ENCODE measurements around the gene TGFBI.

The TGFBI gene

DNA sequence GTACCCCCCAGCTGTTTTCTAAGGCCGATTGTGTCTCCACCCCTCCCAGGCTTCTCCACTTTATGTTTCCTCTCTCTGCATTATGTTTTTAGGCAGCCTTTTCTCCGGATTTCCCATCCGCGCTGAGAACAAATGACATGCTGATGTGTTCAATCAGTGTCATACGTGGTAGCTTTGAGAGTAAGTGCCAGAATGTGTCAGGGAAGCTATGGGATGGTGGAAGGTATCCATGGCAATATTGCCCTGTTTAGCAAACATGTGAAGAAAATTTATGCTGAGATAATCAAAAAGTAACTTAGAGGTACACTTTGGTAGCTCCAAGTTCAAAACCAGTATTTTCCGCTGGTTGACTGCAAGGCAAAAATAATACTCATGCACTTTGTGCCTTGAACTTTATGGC lies 37.4 kb upstream of the TGFBI start:
- no peak overlapping the region for H3K4me2 ChIP-seq (ENCODE audit: low read length)
- H3K9ac ChIP-seq (ENCODE audit: low read length): no peak overlapping the region
- H2AFZ ChIP-seq (ENCODE audit: low read length): no peak overlapping the region
- H3K4me3 ChIP-seq (ENCODE audit: low read depth, low read length, poor library complexity, severe bottlenecking): no peak overlapping the region
- no peaks in the 10 kb centered on the region for H3F3A ChIP-seq (ENCODE audit: insufficient read depth, low read length)
- TF ChIP-seq, protein P1, sequence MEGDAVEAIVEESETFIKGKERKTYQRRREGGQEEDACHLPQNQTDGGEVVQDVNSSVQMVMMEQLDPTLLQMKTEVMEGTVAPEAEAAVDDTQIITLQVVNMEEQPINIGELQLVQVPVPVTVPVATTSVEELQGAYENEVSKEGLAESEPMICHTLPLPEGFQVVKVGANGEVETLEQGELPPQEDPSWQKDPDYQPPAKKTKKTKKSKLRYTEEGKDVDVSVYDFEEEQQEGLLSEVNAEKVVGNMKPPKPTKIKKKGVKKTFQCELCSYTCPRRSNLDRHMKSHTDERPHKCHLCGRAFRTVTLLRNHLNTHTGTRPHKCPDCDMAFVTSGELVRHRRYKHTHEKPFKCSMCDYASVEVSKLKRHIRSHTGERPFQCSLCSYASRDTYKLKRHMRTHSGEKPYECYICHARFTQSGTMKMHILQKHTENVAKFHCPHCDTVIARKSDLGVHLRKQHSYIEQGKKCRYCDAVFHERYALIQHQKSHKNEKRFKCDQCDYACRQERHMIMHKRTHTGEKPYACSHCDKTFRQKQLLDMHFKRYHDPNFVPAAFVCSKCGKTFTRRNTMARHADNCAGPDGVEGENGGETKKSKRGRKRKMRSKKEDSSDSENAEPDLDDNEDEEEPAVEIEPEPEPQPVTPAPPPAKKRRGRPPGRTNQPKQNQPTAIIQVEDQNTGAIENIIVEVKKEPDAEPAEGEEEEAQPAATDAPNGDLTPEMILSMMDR (IDR thresholded peaks at IDR 0.05; ENCODE audit: low read length): no peak
- TF ChIP-seq EZH2 (IDR thresholded peaks at IDR 0.05; ENCODE audit: borderline replicate concordance, low read length): no peak
- no peaks in the 10 kb centered on the region for H3K36me3 ChIP-seq (ENCODE audit: insufficient read depth, low read length)
- no peaks in the 10 kb centered on the region for H4K20me1 ChIP-seq (ENCODE audit: insufficient read depth, low read length)
- H3K27ac ChIP-seq (ENCODE audit: low read depth, low read length, poor library complexity, severe bottlenecking): no peak overlapping the region
- H3K9me2 ChIP-seq (ENCODE audit: low read depth, low read length): no peaks in the 10 kb centered on the region
- no peaks in the 10 kb centered on the region for H3K9me3 ChIP-seq (ENCODE audit: low read length)
- H3K27me3 ChIP-seq (ENCODE audit: insufficient read depth, low read length): no peaks in the 10 kb centered on the region
- H3K4me1 ChIP-seq (ENCODE audit: insufficient read depth, low read length, severe bottlenecking): no peaks in the 10 kb centered on the region
- H3K79me2 ChIP-seq (ENCODE audit: insufficient read depth, low read length): no peaks in the 10 kb centered on the region

DNA sequence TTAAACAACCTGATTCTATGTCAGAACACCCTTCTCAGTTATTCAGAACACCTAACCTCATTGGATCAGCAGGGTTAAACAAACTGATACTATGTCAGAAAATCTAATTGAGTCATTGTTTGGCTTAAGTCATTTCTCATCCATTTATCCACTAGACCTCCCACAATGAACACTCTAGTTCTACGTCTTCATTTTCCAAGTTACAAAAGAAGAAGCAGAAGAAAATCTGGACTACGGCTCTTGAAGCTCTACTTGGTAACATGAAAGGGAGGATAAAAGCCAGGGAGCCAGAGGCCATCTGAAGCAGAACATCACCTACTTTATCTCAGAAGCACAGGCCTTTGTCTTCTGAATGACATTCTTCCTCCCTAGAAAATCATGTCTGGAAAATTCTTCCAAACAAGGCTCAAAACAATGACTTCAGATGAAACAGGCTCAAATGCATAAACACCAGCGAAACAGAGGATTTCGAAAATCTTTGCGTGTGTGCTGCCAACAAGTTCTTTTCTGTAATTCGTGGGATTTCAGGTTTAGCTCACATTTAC lies 35.4 kb upstream of the TGFBI start:
- Histone ChIP-seq H3K79me2 (ENCODE audit: insufficient read depth, low read length) (no peaks in the 10 kb centered on the region), H4K20me1 (ENCODE audit: insufficient read depth, low read length) (no peaks in the 10 kb centered on the region), H3K4me1 (ENCODE audit: insufficient read depth, low read length, severe bottlenecking) (no peaks in the 10 kb centered on the region), H3K9me3 (ENCODE audit: low read length) (no peaks in the 10 kb centered on the region), H3K36me3 (ENCODE audit: insufficient read depth, low read length) (no peaks in the 10 kb centered on the region), H2AFZ (ENCODE audit: low read length) (no peak overlapping the region), H3F3A (ENCODE audit: insufficient read depth, low read length) (no peaks in the 10 kb centered on the region), H3K27ac (ENCODE audit: low read depth, low read length, poor library complexity, severe bottlenecking) (no peak overlapping the region), H3K27me3 (ENCODE audit: insufficient read depth, low read length) (no peaks in the 10 kb centered on the region), H3K4me2 (ENCODE audit: low read length) (no peak overlapping the region), H3K4me3 (ENCODE audit: low read depth, low read length, poor library complexity, severe bottlenecking) (no peak overlapping the region), H3K9ac (ENCODE audit: low read length) (no peak overlapping the region), H3K9me2 (ENCODE audit: low read depth, low read length) (no peaks in the 10 kb centered on the region)
- TF ChIP-seq EZH2 (IDR thresholded peaks at IDR 0.05; ENCODE audit: borderline replicate concordance, low read length): no peak
- TF ChIP-seq, protein P1 (IDR thresholded peaks at IDR 0.05; ENCODE audit: low read length): no peak

- Histone ChIP-seq H3K79me2 (ENCODE audit: insufficient read depth, low read length) (no peaks in the 10 kb centered on the region), H2AFZ (ENCODE audit: low read length) (no peak overlapping the region), H3K4me3 (ENCODE audit: low read depth, low read length, poor library complexity, severe bottlenecking) (no peak overlapping the region), H3K9me2 (ENCODE audit: low read depth, low read length) (no peaks in the 10 kb centered on the region), H3K9ac (ENCODE audit: low read length) (no peak overlapping the region), H3K36me3 (ENCODE audit: insufficient read depth, low read length) (no peaks in the 10 kb centered on the region), H3K9me3 (ENCODE audit: low read length) (no peaks in the 10 kb centered on the region), H4K20me1 (ENCODE audit: insufficient read depth, low read length) (no peaks in the 10 kb centered on the region), H3F3A (ENCODE audit: insufficient read depth, low read length) (no peaks in the 10 kb centered on the region), H3K27me3 (ENCODE audit: insufficient read depth, low read length) (no peaks in the 10 kb centered on the region), H3K4me2 (ENCODE audit: low read length) (no peak overlapping the region), H3K4me1 (ENCODE audit: insufficient read depth, low read length, severe bottlenecking) (no peaks in the 10 kb centered on the region), H3K27ac (ENCODE audit: low read depth, low read length, poor library complexity, severe bottlenecking) (no peak overlapping the region)
- TF ChIP-seq, protein P1 (IDR thresholded peaks at IDR 0.05; ENCODE audit: low read length): no peak
- no peak for TF ChIP-seq EZH2 (IDR thresholded peaks at IDR 0.05; ENCODE audit: borderline replicate concordance, low read length)
Observed at GRCh38 chr5:135993880-135994636, 34.7 kb upstream of the TGFBI start.

Measured in OCI-LY1 (cell line).